GM12865 (cell line): ENCODE data around the gene SMG1.
A peak's percentile ranks its signal among the peaks of the same experiment; 100 is the strongest.
"Not testable (repeated sequence)": the region's sequence is repeated elsewhere in the genome, so short reads cannot be mapped to it uniquely, and the experiment has no call there.

Source experiments
- DNase-seq: peaks from one replicate; pipeline ENCODE4 v3.0.0; 2010; ENCODE audit warnings: low read depth
- H3K4me3 ChIP-seq: 2 replicates; pipeline ENCODE4 v1.5.1; 2011; ENCODE audit warnings: mild to moderate bottlenecking, low read depth, low read length, control low read depth
- CTCF ChIP-seq: IDR thresholded peaks from 2 replicates; pipeline ENCODE4 v1.5.1; 2011; ENCODE audit warnings: low read length, control low read depth, low read depth, inconsistent platforms; ENCODE audit not compliant: insufficient read depth; ENCODE audit errors: missing control alignments

Gene SMG1

GRCh38 chr16:18958621-18959029 is 32.4 kb upstream of the SMG1 start:
- TF ChIP-seq CTCF, result no peak
- H3K4me3 ChIP-seq, result no peak overlapping the region
- no peak for DNase-seq

- not testable (repeated sequence) for H3K4me3 ChIP-seq, DNase-seq
These were observed 30.5 kb upstream of the SMG1 start for GRCh38 chr16:18956658-18957241.

GRCh38 chr16:18955874-18956580 is 29.8 kb upstream of the SMG1 start:
- peak; percentile 53 for DNase-seq
- H3K4me3 ChIP-seq, result peak overlapping the region; percentile 25

- TF ChIP-seq CTCF, result no peak
- H3K4me3 ChIP-seq, result no peak overlapping the region
- no peak for DNase-seq
These were observed 27.3 kb upstream of the SMG1 start for GRCh38 chr16:18953547-18953946.

- no peak for DNase-seq
- no peak overlapping the region for H3K4me3 ChIP-seq
- no peak for TF ChIP-seq CTCF
These were observed 24.4 kb upstream of the SMG1 start for GRCh38 chr16:18950469-18951185.

GRCh38 chr16:18948372-18949020 is 22.3 kb upstream of the SMG1 start:
- H3K4me3 ChIP-seq, result no peak overlapping the region
- TF ChIP-seq CTCF, result no peak
- no peak for DNase-seq

GRCh38 chr16:18945233-18945632 is 19.0 kb upstream of the SMG1 start:
- no peak overlapping the region for H3K4me3 ChIP-seq
- TF ChIP-seq CTCF, result no peak
- no peak for DNase-seq

GRCh38 chr16:18943414-18943813 is 17.2 kb upstream of the SMG1 start:
- no peak for DNase-seq
- no peak for TF ChIP-seq CTCF

More at GRCh38 chr16:18943414-18943813, 17.2 kb upstream of the SMG1 start:
- no peak overlapping the region for H3K4me3 ChIP-seq
